ENCODE results near the gene FKBP4. TPM values are rescaled to one million over a fixed set of nuclear protein-coding genes. Genes with fewer than 3 reads are reported as not detected.

Gene FKBP4
- polyA plus RNA-seq, 1 experiment = 34.1 TPM

- DNase-seq (ENCODE audit: low read depth, low spot score) = no peak
- ChIA-PET POLR2A (no interaction called here), CTCF (no interaction called here)
- H3K27ac ChIP-seq (ENCODE audit: low read depth, low read length) = no peak overlapping the region
- H3K27me3 ChIP-seq (ENCODE audit: control insufficient read depth, insufficient read depth, low read length) = peaks cover 19% of the 10 kb centered on the region
- no peaks in the 10 kb centered on the region for H3K9me3 ChIP-seq (ENCODE audit: control insufficient read depth, insufficient read depth, low read length)
- no peak overlapping the region for H3K4me3 ChIP-seq (ENCODE audit: low read depth, low read length)
- TF ChIP-seq CTCF (IDR thresholded peaks at IDR 0.05; ENCODE audit: low read depth, low read length) = no peak
Measured at GRCh38 chr12:2759733-2760132, 35.0 kb upstream of the FKBP4 start.

DNA sequence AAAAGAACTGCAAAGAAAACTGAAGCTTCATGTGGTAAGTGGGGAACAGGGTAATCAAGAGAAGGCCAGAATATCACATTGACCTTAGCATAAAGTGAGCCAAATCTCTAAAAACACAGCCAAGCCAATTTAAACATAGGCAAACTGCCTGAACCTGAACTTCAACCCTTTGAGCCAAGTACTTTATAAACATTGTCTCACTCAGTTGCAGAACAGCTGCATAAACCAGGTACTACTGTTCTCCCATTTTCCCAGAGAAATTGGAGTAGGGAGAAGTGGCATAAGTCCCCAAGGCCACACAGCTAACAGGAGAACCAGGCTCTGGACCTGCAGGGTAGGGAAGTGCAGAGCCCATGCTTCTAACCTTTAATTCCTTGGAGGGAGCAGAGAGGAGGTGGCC, 30.4 kb upstream of the FKBP4 start:
- TF ChIP-seq CTCF (IDR thresholded peaks at IDR 0.05; ENCODE audit: low read depth, low read length) = no peak
- ChIA-PET POLR2A (no interaction called here), CTCF (interaction anchor here (2.0 kb wide), 1 partner anchor 20 kb away, joined by 6 read pairs; no protein-coding TSS in a partner anchor)
- DNase-seq (ENCODE audit: low read depth, low spot score) = no peak
- Histone ChIP-seq H3K27me3 (ENCODE audit: control insufficient read depth, insufficient read depth, low read length) (peaks cover 40% of the 10 kb centered on the region), H3K9me3 (ENCODE audit: control insufficient read depth, insufficient read depth, low read length) (no peaks in the 10 kb centered on the region), H3K4me3 (ENCODE audit: low read depth, low read length) (no peak overlapping the region), H3K27ac (ENCODE audit: low read depth, low read length) (no peak overlapping the region)

GRCh38 chr12:2765052-2765451, 29.7 kb upstream of the FKBP4 start:
- Histone ChIP-seq H3K27me3 (ENCODE audit: control insufficient read depth, insufficient read depth, low read length) (peaks cover 40% of the 10 kb centered on the region), H3K9me3 (ENCODE audit: control insufficient read depth, insufficient read depth, low read length) (no peaks in the 10 kb centered on the region; the same call in 1 of the 2 replicates), H3K4me3 (ENCODE audit: low read depth, low read length) (no peak overlapping the region), H3K27ac (ENCODE audit: low read depth, low read length) (no peak overlapping the region)
- ChIA-PET CTCF (interaction anchor here (2.0 kb wide), 1 partner anchor 19 kb away, joined by 6 read pairs; no protein-coding TSS in a partner anchor), POLR2A (no interaction called here)
- no peak for TF ChIP-seq CTCF (IDR thresholded peaks at IDR 0.05; ENCODE audit: low read depth, low read length)
- no peak for DNase-seq (ENCODE audit: low read depth, low spot score)

DNA sequence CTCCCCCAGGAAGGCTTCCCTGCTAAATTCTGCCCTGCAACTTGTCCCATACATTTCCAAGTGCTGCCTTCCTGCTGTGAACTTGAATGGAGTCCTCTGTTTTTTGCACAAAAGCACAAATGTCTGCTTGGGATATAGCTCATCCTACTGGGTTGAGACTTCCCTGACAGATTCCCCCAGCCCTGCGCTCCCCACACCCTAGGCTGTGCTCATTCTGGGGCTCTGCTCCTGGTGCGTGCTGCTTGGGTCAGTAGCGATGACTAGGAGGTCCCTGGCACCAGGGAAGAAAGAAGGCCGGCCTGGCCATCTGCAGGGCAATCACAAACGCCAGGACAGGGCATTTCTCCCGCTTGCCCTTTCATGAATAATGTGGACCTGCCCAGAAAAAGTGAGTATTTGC, 29.2 kb upstream of the FKBP4 start:
- ChIA-PET POLR2A (no interaction called here), CTCF (interaction anchor here (2.0 kb wide), 1 partner anchor 19 kb away, joined by 6 read pairs; no protein-coding TSS in a partner anchor)
- H3K9me3 ChIP-seq (ENCODE audit: control insufficient read depth, insufficient read depth, low read length) = no peaks in the 10 kb centered on the region; the same call in 1 of the 2 replicates

More for the DNA sequence above, 29.2 kb upstream of the FKBP4 start:
- TF ChIP-seq CTCF (IDR thresholded peaks at IDR 0.05; ENCODE audit: low read depth, low read length) = no peak
- Histone ChIP-seq H3K4me3 (ENCODE audit: low read depth, low read length) (no peak overlapping the region), H3K27ac (ENCODE audit: low read depth, low read length) (no peak overlapping the region), H3K27me3 (ENCODE audit: control insufficient read depth, insufficient read depth, low read length) (peaks cover 37% of the 10 kb centered on the region)
- DNase-seq (ENCODE audit: low read depth, low spot score) = no peak

All from AG04450 (cell line).